Heart left ventricle (tissue), 16 donors: ENCODE measurements around the gene TEFM. TPM values are rescaled to one million over a fixed set of nuclear protein-coding genes. Genes with fewer than 3 reads are reported as not detected.

Experiments used
- ATAC-seq, 4 donors: fragments of 200-7000 bp; cut with Tn5 transposase; one replicate each; pipeline ENCODE4 v1.9.1; 2020 to 2022; ENCODE audit warnings: moderate library complexity in 4 of 4, mild to moderate bottlenecking in 3 of 4, moderate number of reproducible peaks in 1 of 4
- DNase-seq, 5 donors: peaks; one replicate each; pipeline ENCODE4 v3.0.0-alpha.2; 2020
- H3K27ac ChIP-seq, 12 donors: fragments of 200-600 bp; sonication (generic) in 4 of 12; one replicate each; pipeline versions ENCODE4 v1.5.0 to v1.8.0; 2016 to 2022; ENCODE audit warnings: mild to moderate bottlenecking in 2 of 12
- H3K27me3 ChIP-seq, 9 donors: fragments of 200-600 bp; sonication (generic) in 2 of 9; one replicate each; pipeline versions ENCODE4 v1.5.1 to v1.8.0; 2016 to 2022; ENCODE audit warnings: mild to moderate bottlenecking in 3 of 9
- H3K36me3 ChIP-seq, 9 donors: fragments of 200-600 bp; sonication (generic) in 2 of 9; one replicate each; pipeline versions ENCODE4 v1.5.0 to v1.8.0; 2018 to 2022; ENCODE audit warnings: mild to moderate bottlenecking in 2 of 9
- H3K4me1 ChIP-seq, 12 donors: fragments of 200-600 bp; sonication (generic) in 4 of 12; one replicate each; pipeline versions ENCODE4 v1.5.0 to v1.8.0; 2016 to 2022; ENCODE audit warnings: mild to moderate bottlenecking in 3 of 12
- H3K4me3 ChIP-seq, 12 donors: fragments of 200-600 bp; sonication (generic) in 4 of 12; one replicate each; pipeline versions ENCODE4 v1.5.0 to v1.8.0; 2017 to 2022; ENCODE audit warnings: mild to moderate bottlenecking in 9 of 12, moderate library complexity in 4 of 12
- H3K9me3 ChIP-seq, 12 donors: fragments of 200-600 bp; sonication (generic) in 4 of 12; one replicate each; pipeline versions ENCODE4 v1.5.0 to v1.8.0; 2016 to 2022; ENCODE audit warnings: mild to moderate bottlenecking in 1 of 12
- CTCF ChIP-seq, 12 donors: fragments of 200-600 bp; sonication (generic) in 4 of 12; IDR thresholded peaks; one replicate each; pipeline versions ENCODE4 v1.5.0 to v1.8.0; 2018 to 2022; ENCODE audit warnings: antibody characterized with exemption in 12 of 12, mild to moderate bottlenecking in 5 of 12
- POLR2A ChIP-seq, 2 donors: fragments of 450-650 bp; IDR thresholded peaks; one replicate each; pipeline ENCODE4 v1.6.1; 2017; ENCODE audit warnings: antibody characterized with exemption in 2 of 2, mild to moderate bottlenecking in 2 of 2, moderate library complexity in 2 of 2
- WGBS, 4 donors: extraction: QIAGEN DNeasy Blood & Tissue Kit in 2 of 4; methylation state at CpG; one replicate each; pipeline versions ENCODE4 v1.1.5 to v1.1.7; 2013 to 2018; 5-methylcytosine and 5-hydroxymethylcytosine counted together
- intact Hi-C, 10 donors: fragments of 100-400 bp; cut with DNase I; formaldehyde crosslinking; loops; one replicate each; pipeline versions ENCODE4 v1.11.1 to v1.14.2; 2022
- polyA plus RNA-seq, 2 donors: library from polyadenylated mRNA; stranded (reverse); fragments of 200-250 nt; gene quantifications; one replicate each; pipeline ENCODE4 v1.2.3, GENCODE V29; 2013
- total RNA-seq, 9 donors: library from RNA; depleted of rRNA in 2 of 9; stranded (reverse); fragments of >200 nt in 2 of 9; fragmentation: NEBNext Ultra II Directional in 3 of 9; extraction: Animal tissue kit (Norgen Biotek cat#: 25700) in 3 of 9; gene quantifications; one replicate each; pipeline versions ENCODE4 v1.1.0 to v1.2.4, GENCODE V29; 2016 to 2023
- donor health status: ischemic (EF 13 %, LVEDD 7.1; RV severe dilation, severe dysfunction).
- donor health status: healthy with polysubstance abuse.
- donor health status: DM: no; HTN: yes; CAD: no.
- donor health status: DM: no; HTN: no; CAD: no.
- donor health status: ischemic (EF 25% LVEDD 6.9; RV normal size, moderate dysfunction).
- donor health status: ischemic (EF 25% LVEDD 5.7; RV mildly dilated, moderate dysfunction).
- donor health status: healthy.
- donor health status: DM: yes; HTN: yes; CAD: no.
- donor health status: ischemic (EF 35%, LVEDD 5.7; RV mildly dilated, moderate dysfunction).
- donor health status: nonischemic (EF 11% LVEDD 7.7; RV severe dilation, severe dysfunction).
- donor health status: DM: yes; HTN: yes; CAD: no.
- donor health status: PGD.
- donor health status: ischemic (EF 29% LVEDD 5.4; RV normal size, mild dysfunction).
- donor health status: nonischemic (EF 23%, LVEDD 6.1; RV moderate dilation, normal function).

The TEFM gene
- total and polyA plus RNA-seq, 11 donors: 5.2 to 30.1 (median 13.1) TPM

GRCh38 chr17:30854146-30854545 is 51.9 kb downstream of the TEFM start:
- Histone ChIP-seq H3K9me3 (no peaks in the 10 kb centered on the region), H3K4me3 (no peak overlapping the region), H3K27ac (no peak overlapping the region), H3K36me3 (peaks cover 0 to 21% (median 0%) of the 10 kb centered on the region in 9 donors), H3K4me1 (no peaks in the 10 kb centered on the region), H3K27me3 (no peaks in the 10 kb centered on the region)
- intact Hi-C loops: no loop called here
- TF ChIP-seq POLR2A (IDR thresholded peaks at IDR 0.05): no peak
- TF ChIP-seq CTCF (IDR thresholded peaks at IDR 0.05): no peak
- 95 to 98% (median 97%) methylated on average over 3 of the region's 3 CpGs for WGBS, 4 donors
- no peak for DNase-seq
- ATAC-seq: no peak

Other genes starting within 250 kb of the TEFM start
- gene CRLF3, start 81.5 kb downstream of the TEFM start, total RNA-seq: 10 to 100 TPM in 1 of 9 donors, 1 to 10 TPM in 8; 4.4 to 12.3 (median 5.5) TPM
- gene CRLF3, start 81.5 kb downstream of the TEFM start, polyA plus RNA-seq: 1 to 10 TPM; 3.0 to 4.4 TPM
- 1 to 10 TPM in 1 of 9 donors, under 1 TPM in 8; 0.32 to 2.5 (median 0.49) TPM for gene ATAD5, start 74.3 kb downstream of the TEFM start, total RNA-seq
- under 1 TPM; 0.25 to 0.34 TPM for gene ATAD5, start 74.3 kb downstream of the TEFM start, polyA plus RNA-seq
- 10 to 100 TPM in 4 of 9 donors, 1 to 10 TPM in 5; 3.1 to 43.5 (median 8.3) TPM for gene ADAP2, start 15.7 kb upstream of the TEFM start, total RNA-seq
- gene ADAP2, start 15.7 kb upstream of the TEFM start, polyA plus RNA-seq: 1 to 10 TPM; 3.5 to 4.5 TPM
- 10 to 100 TPM in 2 of 9 donors, 1 to 10 TPM in 7; 3.9 to 19.1 (median 5.6) TPM for gene RNF135, start 64.8 kb upstream of the TEFM start, total RNA-seq
- 1 to 10 TPM; 3.9 TPM for gene RNF135, start 64.8 kb upstream of the TEFM start, polyA plus RNA-seq
- 10 to 100 TPM; 43.8 to 82.0 (median 55.2) TPM for gene NF1, start 188.7 kb upstream of the TEFM start, total RNA-seq
- 1 to 10 TPM; 6.8 to 9.0 TPM for gene NF1, start 188.7 kb upstream of the TEFM start, polyA plus RNA-seq